ENCODE results near the gene DENND1A. TPM values are rescaled to one million over a fixed set of nuclear protein-coding genes. Genes with fewer than 3 reads are reported as not detected.

Gene DENND1A
- total RNA-seq, 4 donors from 2014 or later = 20.9 to 33.6 (median 23.7) TPM

DNA sequence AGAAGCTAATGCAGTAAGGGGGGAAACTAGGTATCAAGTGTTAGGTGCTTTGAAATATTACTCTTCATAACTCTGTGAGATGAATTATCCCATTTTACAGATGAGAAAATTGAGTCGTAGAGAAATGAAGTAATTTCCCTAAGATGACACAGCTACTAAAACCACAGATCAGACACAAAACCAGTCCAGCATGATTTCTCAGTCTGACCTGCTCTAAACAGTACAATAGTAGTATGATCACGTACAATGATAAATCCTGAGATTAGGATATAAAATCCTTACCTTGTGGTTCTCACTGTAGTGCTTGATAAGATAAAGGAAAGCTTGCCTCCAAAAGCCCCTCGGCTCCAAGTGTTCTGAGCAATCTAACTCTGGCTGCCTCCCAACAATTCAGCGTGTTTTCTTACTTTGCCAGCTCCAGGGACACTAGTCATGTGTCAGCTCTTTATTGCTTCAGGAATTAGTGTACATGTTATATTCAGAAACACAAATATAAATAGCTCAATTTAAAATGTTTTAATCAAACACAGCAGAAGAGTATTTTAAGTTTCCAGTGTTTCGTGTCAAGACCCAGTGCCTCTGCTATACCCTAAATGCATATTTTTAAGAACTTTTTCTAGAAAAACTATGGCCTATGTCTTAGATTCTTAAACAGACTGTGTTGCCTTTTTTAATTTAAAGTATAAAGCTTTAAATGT is 243.6 kb downstream of the DENND1A start:
- ATAC-seq = no peak
- 55 to 79% methylated on average over 4 to 5 of the region's 5 CpGs for WGBS, 2 donors (ENCODE audit: low coverage in 1 of 2)
- Histone ChIP-seq H3K36me3 (no peaks in the 10 kb centered on the region), H3K27me3 (no peaks in the 10 kb centered on the region), H3K4me3 (no peak overlapping the region), H3K4me1 (peaks cover 0 to 19% (median 3%) of the 10 kb centered on the region in 3 donors), H3K9me3 (no peaks in the 10 kb centered on the region), H3K27ac (no peak overlapping the region)
- TF ChIP-seq POLR2AphosphoS5 (IDR thresholded peaks at IDR 0.05) (no peak), EP300 (IDR thresholded peaks at IDR 0.05) (no peak), POLR2A (IDR thresholded peaks at IDR 0.05) (no peak)
- TF ChIP-seq, protein P1, sequence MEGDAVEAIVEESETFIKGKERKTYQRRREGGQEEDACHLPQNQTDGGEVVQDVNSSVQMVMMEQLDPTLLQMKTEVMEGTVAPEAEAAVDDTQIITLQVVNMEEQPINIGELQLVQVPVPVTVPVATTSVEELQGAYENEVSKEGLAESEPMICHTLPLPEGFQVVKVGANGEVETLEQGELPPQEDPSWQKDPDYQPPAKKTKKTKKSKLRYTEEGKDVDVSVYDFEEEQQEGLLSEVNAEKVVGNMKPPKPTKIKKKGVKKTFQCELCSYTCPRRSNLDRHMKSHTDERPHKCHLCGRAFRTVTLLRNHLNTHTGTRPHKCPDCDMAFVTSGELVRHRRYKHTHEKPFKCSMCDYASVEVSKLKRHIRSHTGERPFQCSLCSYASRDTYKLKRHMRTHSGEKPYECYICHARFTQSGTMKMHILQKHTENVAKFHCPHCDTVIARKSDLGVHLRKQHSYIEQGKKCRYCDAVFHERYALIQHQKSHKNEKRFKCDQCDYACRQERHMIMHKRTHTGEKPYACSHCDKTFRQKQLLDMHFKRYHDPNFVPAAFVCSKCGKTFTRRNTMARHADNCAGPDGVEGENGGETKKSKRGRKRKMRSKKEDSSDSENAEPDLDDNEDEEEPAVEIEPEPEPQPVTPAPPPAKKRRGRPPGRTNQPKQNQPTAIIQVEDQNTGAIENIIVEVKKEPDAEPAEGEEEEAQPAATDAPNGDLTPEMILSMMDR (IDR thresholded peaks at IDR 0.05) = no peak

DNA sequence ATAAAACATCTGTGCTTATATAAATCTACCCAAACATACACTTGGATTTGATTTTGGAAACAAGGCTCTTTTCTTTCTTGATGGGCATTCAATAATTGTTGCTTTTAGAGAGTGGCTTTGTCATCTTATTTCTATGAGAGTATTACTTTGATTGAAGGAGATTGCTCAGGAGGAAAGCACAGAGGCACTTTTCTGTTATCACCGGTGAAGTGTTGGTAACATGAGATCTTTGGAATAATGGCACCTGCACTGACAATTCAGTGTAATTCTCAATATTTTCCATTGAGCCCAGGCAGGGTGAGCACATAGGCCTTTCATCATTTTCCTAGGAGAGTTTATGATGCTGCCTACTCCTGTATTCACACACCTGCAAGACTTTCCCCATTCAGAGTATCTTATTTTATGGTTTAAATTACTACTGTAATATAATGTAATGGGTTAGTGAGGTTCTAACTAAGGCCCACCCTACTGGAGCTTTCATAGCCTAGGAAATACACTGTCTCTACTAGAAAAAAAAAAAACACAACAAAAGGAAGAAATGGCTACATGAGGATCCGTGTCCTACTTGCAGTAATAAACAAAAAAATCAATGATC is 244.3 kb downstream of the DENND1A start:
- Histone ChIP-seq H3K4me1 (peaks cover 0 to 19% (median 3%) of the 10 kb centered on the region in 3 donors), H3K4me3 (no peak overlapping the region), H3K27ac (no peak overlapping the region), H3K27me3 (no peaks in the 10 kb centered on the region), H3K36me3 (no peaks in the 10 kb centered on the region), H3K9me3 (no peaks in the 10 kb centered on the region)
- WGBS, 2 donors (ENCODE audit: low coverage in 1 of 2) = 86 to 100% methylated on average over 2 of the region's 2 CpGs
- no peak for ATAC-seq
- no peak for TF ChIP-seq EP300 (IDR thresholded peaks at IDR 0.05)
- TF ChIP-seq, protein P1 (IDR thresholded peaks at IDR 0.05) = no peak
- TF ChIP-seq POLR2A (IDR thresholded peaks at IDR 0.05) = no peak
- TF ChIP-seq POLR2AphosphoS5 (IDR thresholded peaks at IDR 0.05) = no peak

DNA sequence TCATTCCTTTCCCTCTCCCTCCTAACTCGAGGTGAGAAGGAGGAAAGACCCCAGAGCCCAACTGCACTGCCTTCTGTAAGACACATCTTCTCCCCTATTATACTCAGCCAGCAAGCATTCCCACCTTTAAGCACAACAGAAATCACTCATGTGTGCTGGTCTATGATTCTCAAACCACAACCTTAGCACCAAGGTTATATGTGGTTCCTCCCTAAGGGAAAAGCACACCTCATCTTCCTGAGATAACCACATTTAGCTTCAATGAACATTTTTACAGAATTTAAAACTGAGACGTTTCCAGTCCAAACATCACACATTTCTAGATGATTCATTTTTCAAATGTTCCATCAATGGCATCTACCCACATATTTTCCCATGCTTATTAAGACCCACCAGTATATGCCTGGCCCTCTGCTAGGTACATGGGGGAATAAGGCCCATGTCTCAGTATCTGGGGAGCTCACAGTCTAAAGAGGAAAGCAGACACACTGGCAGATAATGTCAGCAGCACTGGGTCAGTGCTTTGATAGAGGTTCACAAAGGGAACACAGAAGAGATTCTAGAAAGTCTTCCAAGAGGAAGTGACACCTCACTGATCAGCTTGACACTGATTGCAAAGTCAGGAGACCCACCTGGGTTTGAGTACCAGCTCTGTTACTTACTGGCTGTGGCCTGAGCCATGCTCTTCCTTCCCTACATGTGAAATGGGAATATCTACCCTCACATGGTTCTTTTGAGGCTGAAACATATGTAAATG is 245.4 kb downstream of the DENND1A start:
- no peak for ATAC-seq
- H3K9me3 ChIP-seq = no peaks in the 10 kb centered on the region
- H3K4me1 ChIP-seq = peaks cover 0 to 21% (median 3%) of the 10 kb centered on the region in 3 donors
- 67 to 70% methylated on average over 1 to 2 of the region's 2 CpGs for WGBS, 2 donors (ENCODE audit: low coverage in 1 of 2)
- H3K27me3 ChIP-seq = no peaks in the 10 kb centered on the region
- H3K27ac ChIP-seq = no peak overlapping the region
- TF ChIP-seq POLR2A (IDR thresholded peaks at IDR 0.05) = no peak
- TF ChIP-seq, protein P1 (IDR thresholded peaks at IDR 0.05) = no peak
- no peak for TF ChIP-seq EP300 (IDR thresholded peaks at IDR 0.05)
- no peak for TF ChIP-seq POLR2AphosphoS5 (IDR thresholded peaks at IDR 0.05)
- H3K36me3 ChIP-seq = no peaks in the 10 kb centered on the region
- no peak overlapping the region for H3K4me3 ChIP-seq

DNA sequence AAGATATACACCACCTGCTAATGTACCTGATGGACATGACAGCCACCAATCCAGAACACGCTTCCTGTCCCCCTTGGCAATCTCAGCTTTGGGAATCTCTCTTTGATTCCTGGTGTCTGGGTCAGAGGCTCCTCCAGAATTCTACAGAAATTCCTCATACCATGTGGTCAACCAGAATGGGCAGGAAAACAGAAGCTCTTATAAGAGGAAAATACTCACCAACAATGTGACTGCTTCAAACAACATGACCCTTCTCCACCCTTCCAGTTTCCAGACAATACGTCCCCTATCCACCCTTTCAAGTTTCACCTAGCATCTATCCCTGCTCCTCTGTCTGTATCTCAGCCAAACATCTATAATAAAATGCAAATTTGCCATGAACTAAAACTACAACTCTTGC is 247.2 kb downstream of the DENND1A start:
- no peak for ATAC-seq
- Histone ChIP-seq H3K4me1 (peaks cover 0 to 36% (median 3%) of the 10 kb centered on the region in 3 donors), H3K36me3 (no peaks in the 10 kb centered on the region), H3K27me3 (no peaks in the 10 kb centered on the region), H3K4me3 (no peak overlapping the region), H3K27ac (no peak overlapping the region), H3K9me3 (no peaks in the 10 kb centered on the region)
- 83 to 100% methylated on average over 1 to 2 of the region's 2 CpGs for WGBS, 2 donors (ENCODE audit: low coverage in 1 of 2)
- no peak for TF ChIP-seq POLR2AphosphoS5 (IDR thresholded peaks at IDR 0.05)
- no peak for TF ChIP-seq EP300 (IDR thresholded peaks at IDR 0.05)
- TF ChIP-seq POLR2A (IDR thresholded peaks at IDR 0.05) = no peak
- TF ChIP-seq, protein P1 (IDR thresholded peaks at IDR 0.05) = no peak
